ENCODE measurements around the gene FASN. TPM values are rescaled to one million over a fixed set of nuclear protein-coding genes. Genes with fewer than 3 reads are reported as not detected.

FASN gene
- total and polyA plus RNA-seq, 2 experiments from 2014 or later, result 85.9 to 276 TPM

DNA sequence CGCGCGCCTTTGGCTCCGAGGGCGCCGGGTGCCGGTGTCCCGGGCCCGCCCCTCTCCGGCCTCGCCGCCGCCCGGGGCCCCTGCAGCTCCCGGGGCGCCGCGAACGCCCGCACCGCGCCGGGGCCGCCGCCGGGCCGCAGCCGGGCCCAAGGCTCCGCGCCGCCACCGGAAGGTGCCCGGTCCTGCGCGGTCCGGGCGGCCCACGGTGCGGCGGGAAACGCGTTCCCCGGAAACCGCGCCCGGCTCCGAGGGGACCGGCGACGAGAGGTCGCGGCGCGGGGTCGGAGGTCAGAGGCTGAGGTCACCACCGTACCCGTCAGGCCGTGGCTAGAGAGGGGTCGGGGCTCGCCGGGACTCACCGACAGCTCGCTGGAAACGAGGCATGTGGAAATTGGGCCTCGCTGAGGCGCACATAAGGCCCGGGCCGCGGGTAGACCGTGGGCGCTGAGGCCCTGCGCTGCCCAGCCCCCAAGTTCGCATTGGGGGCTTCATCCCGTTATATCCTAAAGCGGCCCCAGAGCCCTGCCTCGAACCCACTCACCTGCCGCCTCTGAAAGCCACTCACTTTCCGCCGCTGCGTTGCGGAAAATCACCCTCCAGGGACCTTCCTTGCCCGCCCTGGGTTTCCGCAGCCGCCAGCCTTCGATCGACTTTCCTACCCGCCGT is 32.3 kb downstream of the FASN start, which contains the start of gene DUS1L:
Gene DUS1L, minus strand, starts transcription at position 167 of the 666 bp plus-strand sequence. CDS start 745 bp downstream, outside the sequence.
- peak within 1 kb of the TSS; percentile 75 for H3K4me3 ChIP-seq
- H3K36me3 ChIP-seq, result peaks cover 9% of the 10 kb centered on the region
- peak within 1 kb of the TSS; percentile 67 for H3K27ac ChIP-seq
- TF ChIP-seq, protein P1, sequence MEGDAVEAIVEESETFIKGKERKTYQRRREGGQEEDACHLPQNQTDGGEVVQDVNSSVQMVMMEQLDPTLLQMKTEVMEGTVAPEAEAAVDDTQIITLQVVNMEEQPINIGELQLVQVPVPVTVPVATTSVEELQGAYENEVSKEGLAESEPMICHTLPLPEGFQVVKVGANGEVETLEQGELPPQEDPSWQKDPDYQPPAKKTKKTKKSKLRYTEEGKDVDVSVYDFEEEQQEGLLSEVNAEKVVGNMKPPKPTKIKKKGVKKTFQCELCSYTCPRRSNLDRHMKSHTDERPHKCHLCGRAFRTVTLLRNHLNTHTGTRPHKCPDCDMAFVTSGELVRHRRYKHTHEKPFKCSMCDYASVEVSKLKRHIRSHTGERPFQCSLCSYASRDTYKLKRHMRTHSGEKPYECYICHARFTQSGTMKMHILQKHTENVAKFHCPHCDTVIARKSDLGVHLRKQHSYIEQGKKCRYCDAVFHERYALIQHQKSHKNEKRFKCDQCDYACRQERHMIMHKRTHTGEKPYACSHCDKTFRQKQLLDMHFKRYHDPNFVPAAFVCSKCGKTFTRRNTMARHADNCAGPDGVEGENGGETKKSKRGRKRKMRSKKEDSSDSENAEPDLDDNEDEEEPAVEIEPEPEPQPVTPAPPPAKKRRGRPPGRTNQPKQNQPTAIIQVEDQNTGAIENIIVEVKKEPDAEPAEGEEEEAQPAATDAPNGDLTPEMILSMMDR (IDR thresholded peaks at IDR 0.05; ENCODE audit: low read depth, low read length), result no peak
- no peaks in the 10 kb centered on the region for H3K27me3 ChIP-seq
- peak; percentile 72 to 74 for DNase-seq (ENCODE audit: low read depth in 1 of 2, low spot score in 1 of 2)
- H3K4me1 ChIP-seq (ENCODE audit: low read depth), result peaks cover 5% of the 10 kb centered on the region
- no peaks in the 10 kb centered on the region for H3K9me3 ChIP-seq (ENCODE audit: low read depth)

DNA sequence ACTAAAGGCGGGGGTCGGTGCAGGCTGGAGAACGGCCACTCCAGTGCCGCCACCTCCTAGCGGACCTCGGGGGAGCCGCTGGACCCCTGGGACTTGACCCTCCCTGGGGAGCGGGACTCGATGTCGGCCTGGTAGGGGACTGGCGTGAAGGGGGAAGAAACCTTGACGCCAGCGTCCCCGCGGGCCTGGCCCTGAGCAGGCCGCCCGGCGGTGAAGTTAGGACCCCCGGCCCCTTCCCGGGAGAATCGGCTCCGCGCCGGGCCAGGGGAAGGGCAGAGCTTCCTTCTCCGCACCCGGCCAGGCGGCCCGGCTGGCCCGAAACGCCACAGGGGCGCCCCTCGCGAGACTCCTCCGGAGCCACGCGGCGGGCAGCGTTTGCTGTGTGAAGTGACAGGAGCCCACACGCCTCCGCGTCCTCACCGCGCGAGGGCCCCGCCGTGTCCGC is 32.8 kb downstream of the FASN start:
- H3K4me3 ChIP-seq, result peak overlapping the region; percentile 75
- H3K27ac ChIP-seq, result no peak overlapping the region
- peak; percentile 31 to 46 for DNase-seq (ENCODE audit: low read depth in 1 of 2, low spot score in 1 of 2)
- H3K4me1 ChIP-seq (ENCODE audit: low read depth), result peaks cover 5% of the 10 kb centered on the region
- TF ChIP-seq, protein P1 (IDR thresholded peaks at IDR 0.05; ENCODE audit: low read depth, low read length), result no peak
- peaks cover 14% of the 10 kb centered on the region for H3K36me3 ChIP-seq
- no peaks in the 10 kb centered on the region for H3K27me3 ChIP-seq
- no peaks in the 10 kb centered on the region for H3K9me3 ChIP-seq (ENCODE audit: low read depth)

DNA sequence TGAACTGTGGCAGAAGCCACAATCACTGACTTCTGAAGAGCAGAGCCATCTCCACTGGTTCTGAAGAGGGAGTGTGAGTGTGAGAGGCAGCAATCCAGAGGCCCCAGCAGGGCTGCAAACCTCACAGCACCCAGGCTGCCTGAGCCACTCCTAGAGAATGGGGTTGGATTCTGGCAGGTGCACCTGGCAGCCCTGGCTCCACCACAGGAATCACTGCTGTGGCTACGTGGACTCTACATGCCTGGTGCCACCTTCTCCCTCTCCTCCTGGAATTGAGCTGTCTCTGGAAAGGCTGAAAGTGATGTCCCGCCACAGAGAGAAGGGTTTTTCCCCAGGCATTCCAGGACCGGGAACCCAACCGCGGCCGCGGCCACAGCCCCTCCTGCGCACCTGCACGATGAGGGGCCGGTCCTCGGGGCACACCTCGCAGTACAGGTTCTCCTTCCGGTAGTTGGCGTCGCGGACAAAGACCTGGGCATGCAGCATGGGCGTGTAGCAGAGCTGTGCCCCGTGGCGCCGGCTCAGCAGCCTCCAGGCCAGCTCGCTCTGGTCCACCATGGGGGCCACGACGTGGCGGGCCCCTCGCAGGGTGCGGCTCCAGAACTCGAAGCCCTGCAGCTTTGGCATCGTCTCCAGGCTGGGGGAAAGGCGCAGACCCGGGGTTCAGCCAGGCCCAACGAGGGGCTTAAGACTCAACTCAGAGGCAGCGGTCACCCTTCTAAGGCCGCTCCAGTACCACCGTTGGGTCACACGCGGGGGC is 33.4 kb downstream of the FASN start:
- Histone ChIP-seq H3K4me1 (ENCODE audit: low read depth) (peaks cover 5% of the 10 kb centered on the region), H3K4me3 (peak overlapping the region; percentile 75), H3K36me3 (peaks cover 17% of the 10 kb centered on the region), H3K27ac (no peak overlapping the region), H3K9me3 (ENCODE audit: low read depth) (no peaks in the 10 kb centered on the region), H3K27me3 (no peaks in the 10 kb centered on the region)
- DNase-seq (ENCODE audit: low read depth in 1 of 2, low spot score in 1 of 2), result no peak
- TF ChIP-seq, protein P1 (IDR thresholded peaks at IDR 0.05; ENCODE audit: low read depth, low read length), result no peak

DNA sequence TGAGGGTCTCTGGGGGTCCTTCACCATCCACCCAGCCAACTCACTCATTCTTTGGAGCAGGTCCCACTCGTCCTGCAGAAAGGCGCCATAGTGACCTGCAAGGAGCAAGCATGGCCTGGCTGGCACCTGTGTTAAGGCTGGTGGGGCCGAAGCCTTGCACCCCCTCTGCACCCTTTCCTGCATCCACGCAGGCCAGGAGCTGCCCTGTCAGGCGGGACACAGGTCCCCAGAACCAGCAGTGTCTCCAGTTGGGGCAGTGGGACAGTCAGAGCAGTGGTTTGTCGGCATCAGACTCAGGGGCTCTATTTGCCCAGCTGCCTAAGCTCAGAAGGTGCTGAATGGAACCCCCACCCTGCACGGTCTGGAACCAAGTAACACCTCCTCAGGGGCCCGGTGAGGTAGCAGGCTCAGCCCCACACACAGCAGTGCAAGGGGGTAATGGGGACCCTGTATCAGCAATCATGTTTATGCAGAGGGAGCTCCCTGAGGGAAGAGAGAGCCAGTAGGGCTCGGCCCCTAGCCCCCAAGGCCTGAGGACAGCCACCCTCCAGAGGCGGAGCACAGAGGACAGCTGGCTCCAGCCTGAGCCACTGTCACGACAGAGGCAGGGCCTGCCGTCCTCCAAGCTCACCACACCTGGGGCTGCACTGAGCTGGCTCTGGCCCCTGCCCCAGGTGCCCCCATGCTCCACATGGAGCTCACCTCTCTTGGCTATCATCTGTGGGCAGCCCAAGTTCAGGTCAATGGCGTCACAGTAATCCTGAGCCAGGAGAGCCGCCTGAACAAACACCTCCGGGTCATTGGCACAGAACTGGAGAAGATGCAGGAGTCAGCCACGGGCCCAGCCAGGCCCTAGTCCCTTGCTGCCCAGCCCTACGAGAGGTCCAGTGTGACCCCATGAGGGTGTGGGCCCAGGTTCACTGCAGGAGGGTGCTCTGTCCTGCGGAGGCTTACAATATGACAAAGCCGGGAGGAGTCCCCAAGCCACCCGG is 34.3 kb downstream of the FASN start:
- H3K27ac ChIP-seq, result no peak overlapping the region

More for the DNA sequence above, 34.3 kb downstream of the FASN start:
- H3K36me3 ChIP-seq, result peaks cover 18% of the 10 kb centered on the region
- no peak overlapping the region for H3K4me3 ChIP-seq
- peaks cover 5% of the 10 kb centered on the region for H3K4me1 ChIP-seq (ENCODE audit: low read depth)
- no peak for DNase-seq (ENCODE audit: low read depth in 1 of 2, low spot score in 1 of 2)
- TF ChIP-seq, protein P1 (IDR thresholded peaks at IDR 0.05; ENCODE audit: low read depth, low read length), result no peak
- no peaks in the 10 kb centered on the region for H3K9me3 ChIP-seq (ENCODE audit: low read depth)
- no peaks in the 10 kb centered on the region for H3K27me3 ChIP-seq

Data from cardiac muscle cell (in vitro differentiated cells and primary cell).